Measurements from ENCODE around the gene DNHD1.
A peak's percentile ranks its signal among the peaks of the same experiment; 100 is the strongest.

Gene DNHD1

GRCh38 chr11:6565325-6565724, 68.2 kb downstream of the DNHD1 start:
- DNase-seq, result no peak

- no peak for DNase-seq
Observed at GRCh38 chr11:6565988-6566703, 69.1 kb downstream of the DNHD1 start.

DNA sequence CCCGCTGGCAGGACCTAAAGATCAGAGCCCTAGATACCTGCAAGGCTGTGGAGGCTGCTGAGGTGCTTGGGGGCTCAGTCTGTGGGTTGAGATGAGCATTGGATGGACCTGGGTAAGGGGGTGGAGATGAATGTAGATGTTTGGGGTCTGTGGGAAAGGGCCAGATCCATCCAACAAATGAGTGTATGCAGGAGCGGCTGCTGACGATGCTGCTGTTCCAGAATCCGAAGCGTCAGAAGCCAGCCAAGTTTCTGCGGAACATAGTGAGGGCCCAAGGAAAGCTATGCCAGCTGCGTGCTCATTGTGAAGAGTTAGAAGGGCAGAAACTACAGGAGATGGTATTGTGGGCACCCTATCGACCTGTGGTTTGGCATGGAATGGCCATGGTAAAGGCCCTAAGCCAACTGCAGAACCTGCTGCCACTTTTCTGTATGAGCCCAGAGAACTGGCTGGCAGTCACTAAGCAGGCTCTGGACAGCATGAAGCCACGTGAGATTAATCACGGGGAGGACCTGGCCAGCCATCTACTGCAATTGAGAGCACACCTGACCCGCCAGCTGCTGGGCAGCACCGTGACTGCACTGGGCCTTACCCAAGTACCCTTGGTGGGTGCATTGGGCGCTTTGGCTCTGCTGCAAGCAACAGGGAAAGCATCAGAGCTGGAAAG, 69.8 kb downstream of the DNHD1 start:
- DNase-seq, result no peak

DNA sequence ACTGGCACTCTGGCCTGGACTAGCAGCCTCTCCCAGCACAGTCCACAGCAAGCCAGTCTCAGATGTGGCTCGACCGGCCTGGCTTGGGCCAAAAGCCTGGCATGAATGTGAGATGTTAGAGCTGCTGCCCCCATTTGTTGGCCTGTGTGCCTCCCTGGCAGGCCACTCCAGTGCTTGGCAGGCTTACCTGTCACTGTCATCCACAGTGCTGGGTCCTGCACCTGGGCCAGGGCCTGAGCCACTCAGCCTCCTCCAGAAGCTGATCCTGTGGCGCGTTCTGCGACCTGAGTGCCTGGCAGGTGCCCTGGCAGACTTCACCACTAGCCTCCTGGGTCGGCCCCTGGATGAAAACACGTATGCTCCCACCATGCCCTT, 70.3 kb downstream of the DNHD1 start:
- DNase-seq, result no peak

DNA sequence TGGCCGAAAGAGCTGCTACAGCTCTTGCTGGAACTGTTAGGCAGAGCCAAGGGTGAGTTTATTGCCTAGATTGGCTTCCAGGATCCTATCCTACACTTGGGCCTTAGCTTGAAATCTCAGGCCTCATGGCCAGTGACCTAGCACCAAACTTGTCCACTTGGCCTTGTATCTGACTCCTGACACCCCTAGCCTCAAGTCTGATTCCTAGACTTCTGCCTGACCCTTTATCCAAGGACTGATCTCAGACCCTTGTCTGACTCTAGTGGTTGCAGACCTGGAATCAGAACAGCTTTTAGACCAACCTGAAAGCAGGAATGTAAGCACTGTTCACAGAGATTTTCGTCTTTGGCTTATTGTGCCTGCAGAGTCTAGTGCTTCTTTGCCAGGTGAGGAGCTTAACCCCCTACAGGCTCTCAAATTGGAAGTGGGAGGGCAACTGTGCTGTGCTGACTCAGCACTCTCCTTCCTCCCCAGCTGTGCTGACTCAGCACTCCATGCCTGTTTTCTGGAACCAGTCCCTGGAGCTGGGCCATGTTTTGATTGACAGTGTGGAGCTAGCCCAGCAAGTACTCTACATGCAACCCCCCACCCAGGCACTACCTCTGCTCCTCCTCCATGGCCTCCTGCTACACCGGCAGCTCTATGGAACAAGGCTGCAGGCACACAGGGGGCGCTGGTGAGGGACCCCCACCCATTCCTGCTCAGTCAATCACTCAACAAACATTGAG, 71.3 kb downstream of the DNHD1 start:
- DNase-seq, result peak; percentile 89

- no peak for DNase-seq
Observed at GRCh38 chr11:6569706-6570105, 72.6 kb downstream of the DNHD1 start.

DNA sequence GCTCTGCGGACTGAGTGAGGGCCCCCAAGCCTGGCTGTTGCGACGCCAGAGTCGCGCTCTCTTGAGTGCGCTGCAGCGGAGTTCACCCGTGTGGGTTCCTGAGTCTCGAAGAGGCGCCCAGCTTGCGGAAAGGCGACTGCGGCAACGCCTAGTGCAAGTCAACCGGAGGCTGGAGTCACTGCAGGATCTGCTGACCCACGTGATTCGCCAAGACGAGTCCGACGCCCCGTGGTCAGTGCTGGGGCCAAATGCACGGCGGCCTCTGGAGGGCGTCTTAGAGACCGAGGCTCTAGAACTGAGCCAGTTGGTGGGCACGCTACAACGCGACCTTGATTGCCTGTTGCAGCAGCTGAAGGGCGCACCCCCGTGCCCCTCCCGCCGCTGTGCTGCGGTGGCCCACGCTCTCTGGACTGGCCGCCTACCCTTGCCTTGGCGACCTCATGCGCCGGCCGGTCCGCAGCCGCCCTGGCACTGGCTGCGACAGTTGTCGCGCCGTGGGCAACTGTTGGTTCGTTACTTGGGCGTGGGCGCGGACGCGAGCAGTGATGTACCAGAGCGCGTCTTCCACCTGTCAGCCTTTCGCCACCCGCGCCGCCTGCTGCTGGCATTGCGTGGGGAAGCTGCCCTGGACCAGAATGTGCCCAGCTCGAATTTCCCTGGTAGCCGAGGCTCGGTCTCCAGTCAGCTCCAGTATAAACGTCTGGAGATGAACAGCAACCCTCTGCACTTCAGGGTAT, 73.8 kb downstream of the DNHD1 start:
- DNase-seq, result no peak

DNA sequence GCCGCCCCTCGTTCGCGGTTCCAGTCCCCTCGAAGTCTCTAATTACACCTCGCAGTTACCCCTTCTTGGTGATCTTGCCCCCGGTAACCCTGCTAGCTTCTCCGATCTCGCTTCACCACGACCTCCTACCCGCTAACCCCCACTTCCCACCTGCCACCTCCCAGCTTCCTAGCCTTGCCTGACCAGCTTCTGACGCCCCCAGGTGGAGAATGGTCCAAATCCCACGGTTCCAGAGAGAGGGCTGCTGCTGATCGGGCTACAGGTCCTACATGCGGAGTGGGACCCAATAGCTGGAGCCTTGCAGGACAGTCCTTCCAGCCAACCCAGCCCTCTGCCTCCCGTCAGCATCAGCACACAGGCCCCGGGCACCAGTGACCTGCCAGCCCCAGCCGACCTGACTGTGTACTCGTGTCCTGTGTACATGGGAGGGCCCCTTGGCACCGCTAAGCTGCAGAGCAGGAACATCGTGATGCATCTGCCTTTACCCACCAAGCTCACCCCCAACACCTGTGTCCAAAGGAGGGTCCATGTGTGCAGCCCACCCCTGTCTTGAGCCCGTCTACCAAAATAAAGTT, 74.4 kb downstream of the DNHD1 start:
- no peak for DNase-seq

GRCh38 chr11:6572215-6572614, 75.1 kb downstream of the DNHD1 start:
- peak; percentile 84 for DNase-seq

DNA sequence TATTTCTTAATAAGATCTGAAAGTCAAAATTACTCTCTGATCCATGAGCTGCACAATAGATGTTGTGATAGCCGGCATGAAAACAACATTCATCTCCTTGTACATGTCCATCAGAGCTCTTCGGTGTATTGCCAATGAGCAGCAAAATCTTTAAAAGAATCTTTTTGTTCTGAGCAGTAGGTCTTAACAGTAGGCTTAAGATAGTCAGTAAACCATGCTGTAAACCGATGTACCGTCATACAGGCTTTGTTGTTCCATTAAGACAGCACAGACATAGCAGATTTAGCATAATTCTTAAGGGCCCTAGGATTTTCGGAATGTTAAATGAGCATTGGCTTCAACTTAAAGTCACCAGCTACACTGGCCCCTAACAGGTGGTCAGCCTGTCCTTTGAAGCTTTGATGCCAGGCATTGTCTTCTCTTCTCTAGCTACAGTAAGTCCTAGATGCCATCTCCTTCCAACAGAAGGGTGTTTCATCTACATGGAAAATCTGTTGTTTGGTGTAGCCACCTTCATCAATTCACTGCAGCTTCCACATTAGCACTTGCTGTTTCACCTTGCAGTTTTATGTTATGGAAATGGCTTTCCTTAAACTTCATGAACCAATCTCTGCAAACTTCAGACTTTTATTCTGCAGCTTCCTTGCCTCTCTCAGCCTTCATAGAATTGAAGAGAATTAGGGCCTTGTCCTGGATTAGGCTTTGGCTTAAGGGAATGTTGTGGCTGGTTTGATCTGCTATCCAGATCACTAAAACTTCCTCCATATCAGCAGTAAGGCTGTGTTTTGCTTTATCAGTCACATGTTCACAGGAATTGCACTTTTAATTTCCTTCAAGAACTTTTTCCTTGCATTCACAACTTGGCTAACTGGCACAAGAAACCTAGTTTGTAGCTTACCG, 78.0 kb downstream of the DNHD1 start:
- DNase-seq, result no peak

- peak; percentile 84 for DNase-seq
Observed at GRCh38 chr11:6576471-6577373, 79.6 kb downstream of the DNHD1 start.

- no peak for DNase-seq
Observed at GRCh38 chr11:6578134-6578533, 81.1 kb downstream of the DNHD1 start.

DNA sequence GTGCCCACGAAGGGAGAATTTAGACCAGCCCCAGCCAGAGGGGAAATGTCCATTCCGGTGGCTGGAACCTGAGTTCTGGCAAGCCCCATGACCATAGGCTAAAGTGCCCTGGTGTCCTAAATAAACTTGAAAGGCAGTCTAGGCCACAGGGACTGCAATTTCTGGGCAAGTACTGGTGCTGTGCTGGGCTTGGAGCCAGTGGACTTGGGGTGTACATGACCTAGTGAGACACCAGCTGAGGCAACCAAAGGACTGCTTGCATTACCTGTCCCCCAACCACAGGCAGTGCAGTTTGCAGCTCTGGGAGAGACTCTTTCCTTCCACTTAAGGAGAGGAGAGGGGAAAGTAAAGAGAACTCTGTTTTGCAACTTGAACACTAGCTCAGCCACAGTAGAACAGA, 82.6 kb downstream of the DNHD1 start:
- DNase-seq, result no peak

DNA sequence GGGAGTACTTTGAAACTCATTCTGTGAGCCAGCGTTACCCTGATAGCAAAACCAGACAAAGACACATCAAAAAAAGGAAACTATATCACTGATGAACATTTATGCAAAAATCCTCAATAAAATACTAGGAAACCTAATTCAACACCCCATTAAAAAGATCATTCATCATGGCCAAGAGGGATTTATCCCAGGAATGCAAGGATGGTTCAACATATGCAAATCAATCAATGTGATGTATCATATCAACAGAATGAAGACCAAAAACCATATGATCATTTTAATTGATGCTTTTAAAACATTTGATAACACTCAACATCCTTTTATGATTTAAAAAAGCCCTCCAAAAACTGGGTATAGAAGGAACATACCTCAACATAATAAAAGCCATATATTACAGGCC, 86.5 kb downstream of the DNHD1 start:
- DNase-seq, result no peak

DNA sequence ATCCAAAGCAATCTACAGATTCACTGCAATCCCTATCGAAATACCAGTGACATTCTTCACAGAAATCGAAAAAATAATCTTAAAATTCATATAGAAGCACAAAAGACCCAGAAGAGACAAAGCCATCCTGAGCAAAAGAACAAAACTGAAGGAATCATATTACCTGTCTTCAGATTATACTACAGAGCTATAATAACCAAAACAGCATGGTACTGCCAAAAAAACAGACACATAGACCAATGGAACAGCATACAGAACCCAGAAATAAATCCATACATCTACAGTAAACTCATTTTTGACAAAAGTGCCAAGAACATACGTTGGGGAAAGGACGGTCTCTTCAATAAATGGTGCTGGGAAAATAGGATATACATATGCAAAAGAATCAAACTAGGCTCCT, 87.4 kb downstream of the DNHD1 start:
- DNase-seq, result no peak

GRCh38 chr11:6586434-6587359, 89.6 kb downstream of the DNHD1 start:
- peak; percentile 14 for DNase-seq

DNA sequence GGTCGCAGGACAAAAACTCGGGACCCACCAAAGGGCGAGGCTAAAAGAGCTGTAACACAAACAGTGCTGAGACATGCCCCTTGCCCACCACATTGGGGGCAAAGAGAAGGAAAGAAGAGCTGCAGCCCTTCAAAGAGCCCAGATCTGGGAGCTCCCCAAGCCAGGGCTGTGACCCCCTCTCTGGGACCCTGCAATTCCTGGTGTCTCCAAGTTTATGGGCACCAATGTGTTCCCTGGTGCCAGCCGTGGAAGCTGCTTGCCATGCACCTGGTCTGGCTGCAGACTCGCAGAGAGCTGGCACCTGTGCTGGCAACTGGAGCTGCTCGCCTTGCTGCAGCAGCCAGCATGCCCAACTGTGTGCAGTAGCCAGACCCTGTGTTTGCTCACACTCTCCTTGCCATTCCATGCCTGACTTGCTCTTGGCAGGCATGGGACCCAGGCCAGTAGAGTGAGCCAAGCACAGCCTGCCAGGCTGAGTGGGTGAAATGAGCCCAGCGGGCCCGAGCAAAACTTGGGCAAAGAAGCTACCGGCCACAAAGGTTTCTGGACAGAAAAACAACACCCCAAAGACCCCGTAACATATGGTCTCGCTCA, 90.4 kb downstream of the DNHD1 start:
- DNase-seq, result no peak

DNA sequence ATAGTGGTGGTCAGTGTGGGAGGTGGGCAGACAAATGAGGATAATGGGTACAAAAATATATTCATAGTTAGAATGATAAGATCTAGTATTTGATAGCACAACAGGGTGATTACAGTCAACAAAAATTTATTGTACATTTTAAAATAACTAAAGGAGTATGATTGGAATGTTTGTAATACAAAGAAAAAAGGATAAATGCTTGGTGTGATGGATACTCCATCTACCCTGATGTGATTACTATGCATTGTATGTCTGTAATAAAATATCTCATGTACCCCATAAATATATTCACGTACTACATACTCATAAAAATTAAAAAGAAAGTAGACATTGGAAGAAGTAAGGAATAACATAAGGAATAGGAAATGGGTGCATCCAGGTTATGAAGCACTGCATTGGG, 90.9 kb downstream of the DNHD1 start:
- no peak for DNase-seq
